ENCODE results near the gene CCDC107. TPM values are rescaled to one million over a fixed set of nuclear protein-coding genes. Genes with fewer than 3 reads are reported as not detected.

Gene CCDC107
- polyA plus RNA-seq, 1 experiment: 11.8 TPM

GRCh38 chr9:35679091-35679490 lies 21.0 kb downstream of the CCDC107 start:
- Histone ChIP-seq H3K27me3 (ENCODE audit: control insufficient read depth, insufficient read depth, low read length) (no peaks in the 10 kb centered on the region), H3K9me3 (ENCODE audit: control insufficient read depth, insufficient read depth, low read length) (no peaks in the 10 kb centered on the region; the same call in 1 of the 2 replicates), H3K4me3 (ENCODE audit: low read depth, low read length) (no peak overlapping the region), H3K27ac (ENCODE audit: low read depth, low read length) (no peak overlapping the region)
- no peak for DNase-seq (ENCODE audit: low read depth, low spot score)
- ChIA-PET CTCF (interaction anchor here (1.3 to 2.0 kb wide), 3 partner anchors 15 to 18 kb away, joined by 3 to 8 read pairs (median 6); partner anchors contain the start of gene ARHGEF39), POLR2A (interaction anchor here (1.6 to 3.8 kb wide), 5 partner anchors 9 to 49 kb away, joined by 9 to 44 read pairs (median 13); partner anchors contain the start of genes ARHGEF39, CCDC107, RMRP and TPM2)
- no peak for TF ChIP-seq CTCF (IDR thresholded peaks at IDR 0.05; ENCODE audit: low read depth, low read length)

- Histone ChIP-seq H3K9me3 (ENCODE audit: control insufficient read depth, insufficient read depth, low read length) (no peaks in the 10 kb centered on the region; the same call in 1 of the 2 replicates), H3K4me3 (ENCODE audit: low read depth, low read length) (no peak overlapping the region), H3K27ac (ENCODE audit: low read depth, low read length) (no peak overlapping the region), H3K27me3 (ENCODE audit: control insufficient read depth, insufficient read depth, low read length) (no peaks in the 10 kb centered on the region)
- POLR2A ChIA-PET: interaction anchor here (1.1 to 3.8 kb wide), 10 partner anchors 9 to 71 kb away, joined by 3 to 44 read pairs (median 12); partner anchors contain the start of genes ARHGEF39, CCDC107, CREB3 and RMRP
- TF ChIP-seq CTCF (IDR thresholded peaks at IDR 0.05; ENCODE audit: low read depth, low read length): no peak
- no peak for DNase-seq (ENCODE audit: low read depth, low spot score)
- CTCF ChIA-PET: interaction anchor here (0.8 to 2.0 kb wide), 6 partner anchors 14 to 199 kb away, joined by 3 to 8 read pairs (median 3); partner anchors contain the start of gene ARHGEF39
These were observed 21.8 kb downstream of the CCDC107 start for GRCh38 chr9:35679766-35680330.

- no peak for DNase-seq (ENCODE audit: low read depth, low spot score)
- H3K27me3 ChIP-seq (ENCODE audit: control insufficient read depth, insufficient read depth, low read length): no peaks in the 10 kb centered on the region
- TF ChIP-seq CTCF (IDR thresholded peaks at IDR 0.05; ENCODE audit: low read depth, low read length): no peak
- CTCF ChIA-PET: interaction anchor here (0.8 to 2.0 kb wide), 7 partner anchors 15 to 199 kb away, joined by 3 to 8 read pairs (median 3); partner anchors contain the start of genes ARHGEF39, CCDC107 and RMRP
- H3K27ac ChIP-seq (ENCODE audit: low read depth, low read length): peak overlapping the region; percentile 52
- POLR2A ChIA-PET: interaction anchor here (1.1 to 3.8 kb wide), 10 partner anchors 9 to 72 kb away, joined by 3 to 44 read pairs (median 12); partner anchors contain the start of genes ARHGEF39, CCDC107, CREB3 and RMRP
- H3K4me3 ChIP-seq (ENCODE audit: low read depth, low read length): no peak overlapping the region
- H3K9me3 ChIP-seq (ENCODE audit: control insufficient read depth, insufficient read depth, low read length): no peaks in the 10 kb centered on the region; the same call in 1 of the 2 replicates
These were observed 22.4 kb downstream of the CCDC107 start for GRCh38 chr9:35680331-35681105.

- H3K4me3 ChIP-seq (ENCODE audit: low read depth, low read length): no peak overlapping the region
- ChIA-PET CTCF (interaction anchor here (0.9 to 2.0 kb wide), 2 partner anchors 15 to 23 kb away, joined by 4 to 8 read pairs; partner anchors contain the start of genes CCDC107 and RMRP), POLR2A (interaction anchor here (1.1 to 3.8 kb wide), 9 partner anchors 8 to 51 kb away, joined by 3 to 44 read pairs (median 11); partner anchors contain the start of genes ARHGEF39, CCDC107, CREB3 and RMRP)
- H3K27ac ChIP-seq (ENCODE audit: low read depth, low read length): peak overlapping the region; percentile 65
- no peak for DNase-seq (ENCODE audit: low read depth, low spot score)
- no peaks in the 10 kb centered on the region for H3K27me3 ChIP-seq (ENCODE audit: control insufficient read depth, insufficient read depth, low read length)
- TF ChIP-seq CTCF (IDR thresholded peaks at IDR 0.05; ENCODE audit: low read depth, low read length): no peak
- no peaks in the 10 kb centered on the region for H3K9me3 ChIP-seq (ENCODE audit: control insufficient read depth, insufficient read depth, low read length)
These were observed 23.4 kb downstream of the CCDC107 start for GRCh38 chr9:35681341-35682002.

All from AG04450 (cell line).